ENCODE data around the gene MTARC1.

- TF ChIP-seq, protein P1, sequence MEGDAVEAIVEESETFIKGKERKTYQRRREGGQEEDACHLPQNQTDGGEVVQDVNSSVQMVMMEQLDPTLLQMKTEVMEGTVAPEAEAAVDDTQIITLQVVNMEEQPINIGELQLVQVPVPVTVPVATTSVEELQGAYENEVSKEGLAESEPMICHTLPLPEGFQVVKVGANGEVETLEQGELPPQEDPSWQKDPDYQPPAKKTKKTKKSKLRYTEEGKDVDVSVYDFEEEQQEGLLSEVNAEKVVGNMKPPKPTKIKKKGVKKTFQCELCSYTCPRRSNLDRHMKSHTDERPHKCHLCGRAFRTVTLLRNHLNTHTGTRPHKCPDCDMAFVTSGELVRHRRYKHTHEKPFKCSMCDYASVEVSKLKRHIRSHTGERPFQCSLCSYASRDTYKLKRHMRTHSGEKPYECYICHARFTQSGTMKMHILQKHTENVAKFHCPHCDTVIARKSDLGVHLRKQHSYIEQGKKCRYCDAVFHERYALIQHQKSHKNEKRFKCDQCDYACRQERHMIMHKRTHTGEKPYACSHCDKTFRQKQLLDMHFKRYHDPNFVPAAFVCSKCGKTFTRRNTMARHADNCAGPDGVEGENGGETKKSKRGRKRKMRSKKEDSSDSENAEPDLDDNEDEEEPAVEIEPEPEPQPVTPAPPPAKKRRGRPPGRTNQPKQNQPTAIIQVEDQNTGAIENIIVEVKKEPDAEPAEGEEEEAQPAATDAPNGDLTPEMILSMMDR (IDR thresholded peaks at IDR 0.05) = no peak
- no peak for TF ChIP-seq POLR2AphosphoS5 (IDR thresholded peaks at IDR 0.05; ENCODE audit: insufficient read depth in 1 of 2, low read depth in 1 of 2)
- TF ChIP-seq POLR2A (IDR thresholded peaks at IDR 0.05) = no peak
Measured at GRCh38 chr1:220768126-220768601, 18.5 kb upstream of the MTARC1 start.

All from vagina (tissue), 2 donors.